Measurements from ENCODE around the gene GARIN6. TPM values are rescaled to one million over a fixed set of nuclear protein-coding genes. Genes with fewer than 3 reads are reported as not detected.

The GARIN6 gene
- total RNA-seq, 4 donors from 2014 or later = not detected

DNA sequence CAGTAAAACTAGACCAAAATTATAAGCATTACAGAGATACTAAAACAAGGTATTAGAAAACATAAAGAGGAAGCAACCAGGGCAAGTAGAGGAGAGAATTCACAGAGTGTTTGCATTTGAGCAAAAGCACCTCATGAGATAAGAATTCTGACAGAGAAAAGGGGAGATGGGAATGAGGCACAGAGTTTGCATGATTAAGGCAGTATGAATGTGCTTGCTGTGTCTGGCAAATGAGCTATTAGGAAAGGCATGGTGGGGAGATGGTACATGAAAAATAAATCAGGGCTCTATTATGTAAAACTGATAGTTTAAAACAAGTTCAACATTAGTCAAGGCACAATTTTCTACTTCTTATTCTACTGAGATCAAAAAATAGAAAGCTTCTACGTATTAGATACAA, 23.1 kb downstream of the GARIN6 start:
- DNase-seq (no peak), ATAC-seq (no peak)
- no peaks in the 10 kb centered on the region for H3K9me3 ChIP-seq
- no peaks in the 10 kb centered on the region for H3K27me3 ChIP-seq
- intact Hi-C loops (cut with DNase I; ENCODE audit: low total_unique reads) (no loop called here), in situ Hi-C loops (cut with MboI; ENCODE audit: low sequenced_read_pairs in 4 of 4) (loop anchor here in 1 of 4 donors (25.0 kb wide), 1 partner anchor 633 kb away; no protein-coding TSS in a partner anchor)
- no peak overlapping the region for H3K27ac ChIP-seq
- H3K4me3 ChIP-seq = no peak overlapping the region
- no peak for TF ChIP-seq POLR2A (IDR thresholded peaks at IDR 0.05)
- TF ChIP-seq, protein P1, sequence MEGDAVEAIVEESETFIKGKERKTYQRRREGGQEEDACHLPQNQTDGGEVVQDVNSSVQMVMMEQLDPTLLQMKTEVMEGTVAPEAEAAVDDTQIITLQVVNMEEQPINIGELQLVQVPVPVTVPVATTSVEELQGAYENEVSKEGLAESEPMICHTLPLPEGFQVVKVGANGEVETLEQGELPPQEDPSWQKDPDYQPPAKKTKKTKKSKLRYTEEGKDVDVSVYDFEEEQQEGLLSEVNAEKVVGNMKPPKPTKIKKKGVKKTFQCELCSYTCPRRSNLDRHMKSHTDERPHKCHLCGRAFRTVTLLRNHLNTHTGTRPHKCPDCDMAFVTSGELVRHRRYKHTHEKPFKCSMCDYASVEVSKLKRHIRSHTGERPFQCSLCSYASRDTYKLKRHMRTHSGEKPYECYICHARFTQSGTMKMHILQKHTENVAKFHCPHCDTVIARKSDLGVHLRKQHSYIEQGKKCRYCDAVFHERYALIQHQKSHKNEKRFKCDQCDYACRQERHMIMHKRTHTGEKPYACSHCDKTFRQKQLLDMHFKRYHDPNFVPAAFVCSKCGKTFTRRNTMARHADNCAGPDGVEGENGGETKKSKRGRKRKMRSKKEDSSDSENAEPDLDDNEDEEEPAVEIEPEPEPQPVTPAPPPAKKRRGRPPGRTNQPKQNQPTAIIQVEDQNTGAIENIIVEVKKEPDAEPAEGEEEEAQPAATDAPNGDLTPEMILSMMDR (IDR thresholded peaks at IDR 0.05 in 4 of 5, conservative IDR thresholded peaks at IDR 0.05 in 1 of 5) = no peak
- H3K4me1 ChIP-seq = no peaks in the 10 kb centered on the region
- no peaks in the 10 kb centered on the region for H3K36me3 ChIP-seq

DNA sequence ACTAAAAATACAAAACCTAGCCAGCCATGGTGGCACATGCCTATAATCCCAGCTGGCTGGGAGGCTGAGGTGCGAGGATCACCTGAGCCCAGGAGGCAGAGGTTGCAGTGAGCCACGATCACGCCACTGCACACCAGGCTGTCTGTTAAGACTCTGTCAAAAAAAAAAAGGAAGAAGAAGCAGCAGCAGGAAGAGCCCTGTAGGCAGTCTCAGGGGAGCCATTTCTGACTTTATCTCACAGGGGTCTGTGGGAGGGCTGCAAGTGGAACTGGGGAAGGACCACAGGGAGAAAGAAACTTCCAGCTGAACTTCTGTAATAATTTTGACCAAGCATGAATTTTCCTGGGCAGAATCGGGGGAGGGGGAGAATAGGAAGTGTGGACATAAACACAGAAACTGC, 32.7 kb downstream of the GARIN6 start:
- DNase-seq (no peak), ATAC-seq (no peak)
- H3K27me3 ChIP-seq = no peaks in the 10 kb centered on the region
- H3K27ac ChIP-seq = no peak overlapping the region
- H3K4me1 ChIP-seq = no peaks in the 10 kb centered on the region
- intact Hi-C loops (cut with DNase I; ENCODE audit: low total_unique reads) = no loop called here
- TF ChIP-seq POLR2A (IDR thresholded peaks at IDR 0.05) = no peak
- TF ChIP-seq, protein P1 (IDR thresholded peaks at IDR 0.05 in 4 of 5, conservative IDR thresholded peaks at IDR 0.05 in 1 of 5) = no peak
- no peaks in the 10 kb centered on the region for H3K9me3 ChIP-seq
- H3K4me3 ChIP-seq = no peak overlapping the region
- no peaks in the 10 kb centered on the region for H3K36me3 ChIP-seq
- in situ Hi-C loops (cut with MboI; ENCODE audit: low sequenced_read_pairs in 4 of 4) = no loop called here

DNA sequence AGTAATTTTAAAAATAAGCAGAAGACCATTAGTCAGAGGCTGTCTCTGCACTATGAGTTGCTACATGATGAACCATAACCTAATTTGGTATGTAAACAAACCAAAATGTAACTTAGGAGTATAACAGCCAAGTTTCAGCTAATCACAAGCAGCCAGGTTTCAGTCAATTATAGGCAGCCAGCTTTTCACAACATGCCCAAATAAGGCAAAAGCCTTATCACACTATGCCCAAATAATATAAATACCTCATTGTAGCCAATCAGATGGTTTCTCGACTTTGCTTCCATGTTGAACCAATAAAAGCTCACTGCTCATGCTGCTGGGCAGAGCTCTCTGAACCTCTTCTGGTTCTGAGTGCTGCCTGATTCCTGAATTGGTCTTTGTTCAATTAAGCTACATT, 38.6 kb downstream of the GARIN6 start:
- H3K4me1 ChIP-seq = no peaks in the 10 kb centered on the region
- DNase-seq = no peak
- H3K9me3 ChIP-seq = peaks cover 0 to 4% (median 0%) of the 10 kb centered on the region in 3 donors
- H3K4me3 ChIP-seq = no peak overlapping the region
- H3K27ac ChIP-seq = no peak overlapping the region
- no peaks in the 10 kb centered on the region for H3K36me3 ChIP-seq
- TF ChIP-seq, protein P1 (IDR thresholded peaks at IDR 0.05 in 4 of 5, conservative IDR thresholded peaks at IDR 0.05 in 1 of 5) = no peak
- no peak for TF ChIP-seq POLR2A (IDR thresholded peaks at IDR 0.05)
- no peaks in the 10 kb centered on the region for H3K27me3 ChIP-seq
- no peak for ATAC-seq
- intact Hi-C loops (cut with DNase I; ENCODE audit: low total_unique reads) (no loop called here), in situ Hi-C loops (cut with MboI; ENCODE audit: low sequenced_read_pairs in 4 of 4) (no loop called here)

GRCh38 chr12:99695050-99695449, 47.5 kb downstream of the GARIN6 start:
- in situ Hi-C loops (cut with MboI; ENCODE audit: low sequenced_read_pairs in 4 of 4) = no loop called here
- no peak for ATAC-seq

More at GRCh38 chr12:99695050-99695449, 47.5 kb downstream of the GARIN6 start:
- no peaks in the 10 kb centered on the region for H3K4me1 ChIP-seq
- no peak overlapping the region for H3K4me3 ChIP-seq
- no peaks in the 10 kb centered on the region for H3K27me3 ChIP-seq
- no peaks in the 10 kb centered on the region for H3K36me3 ChIP-seq
- TF ChIP-seq, protein P1 (IDR thresholded peaks at IDR 0.05 in 4 of 5, conservative IDR thresholded peaks at IDR 0.05 in 1 of 5) = no peak
- no peak for TF ChIP-seq POLR2A (IDR thresholded peaks at IDR 0.05)
- no peak for DNase-seq
- intact Hi-C loops (cut with DNase I; ENCODE audit: low total_unique reads) = no loop called here
- no peaks in the 10 kb centered on the region for H3K9me3 ChIP-seq
- no peak overlapping the region for H3K27ac ChIP-seq

All from gastrocnemius medialis (tissue), 4 donors.